Loucy (cell line): ENCODE measurements around the gene TTC12.

Experiments
- H2AFZ ChIP-seq: fragments of 200-600 bp; sonication (generic); 2 replicates; pipeline ENCODE4 v1.6.0; 2016; ENCODE audit warnings: antibody characterized with exemption, mild to moderate bottlenecking, low read length, moderate library complexity
- H3F3A ChIP-seq: fragments of 200-600 bp; 2 replicates; pipeline ENCODE4 v1.6.0; 2016; ENCODE audit warnings: antibody characterized with exemption, low read depth, mild to moderate bottlenecking
- H3K27me3 ChIP-seq: fragments of 200-600 bp; sonication (generic); 2 replicates; pipeline ENCODE4 v1.6.1; 2014; ENCODE audit warnings: low read length, mild to moderate bottlenecking; ENCODE audit not compliant: insufficient read depth, poor library complexity, severe bottlenecking
- H3K36me3 ChIP-seq: fragments of 200-600 bp; sonication (generic); 2 replicates; pipeline ENCODE4 v1.6.1; 2016; ENCODE audit warnings: low read length; ENCODE audit not compliant: insufficient read depth
- H3K4me1 ChIP-seq: fragments of 200-600 bp; sonication (generic); 2 replicates; pipeline ENCODE4 v1.5.1; 2014; ENCODE audit warnings: low read length, mild to moderate bottlenecking; ENCODE audit not compliant: insufficient read depth, poor library complexity, severe bottlenecking
- H3K4me2 ChIP-seq: fragments of 200-600 bp; sonication (generic); 2 replicates; pipeline ENCODE4 v1.6.0; 2014; ENCODE audit warnings: antibody characterized with exemption, low read length, low read depth, mild to moderate bottlenecking; ENCODE audit not compliant: poor library complexity, severe bottlenecking
- H3K4me3 ChIP-seq: fragments of 200-600 bp; sonication (generic); 2 replicates; pipeline ENCODE4 v1.5.1; 2014; ENCODE audit warnings: low read length, mild to moderate bottlenecking, mixed read lengths; ENCODE audit not compliant: poor library complexity, severe bottlenecking
- H3K79me2 ChIP-seq: fragments of 200-600 bp; sonication (generic); 2 replicates; pipeline ENCODE4 v1.6.1; 2014; ENCODE audit warnings: low read length; ENCODE audit not compliant: insufficient read depth
- H3K9ac ChIP-seq: fragments of 200-600 bp; sonication (generic); 2 replicates; pipeline ENCODE4 v1.6.0; 2014; ENCODE audit warnings: mild to moderate bottlenecking, low read depth, low read length, moderate library complexity; ENCODE audit not compliant: poor library complexity, severe bottlenecking
- H3K9me2 ChIP-seq: fragments of 200-600 bp; sonication (generic); replicated peaks from 2 replicates; pipeline ENCODE4 v1.6.1; 2016; ENCODE audit warnings: low read depth, low read length, mixed read lengths
- H3K9me3 ChIP-seq: fragments of 200-600 bp; sonication (generic); 2 replicates; pipeline ENCODE4 v1.6.1; 2014; ENCODE audit warnings: mild to moderate bottlenecking, antibody characterized with exemption, low read length, low read depth; ENCODE audit not compliant: insufficient read depth
- H4K20me1 ChIP-seq: fragments of 200-600 bp; sonication (generic); 2 replicates; pipeline ENCODE4 v1.6.0; 2014; ENCODE audit warnings: antibody characterized with exemption, low read length, mild to moderate bottlenecking; ENCODE audit not compliant: insufficient read depth, poor library complexity, severe bottlenecking
- EZH2phosphoT487 ChIP-seq: fragments of 200-600 bp; IDR thresholded peaks from 2 replicates; pipeline ENCODE4 v1.6.1; 2018; ENCODE audit warnings: antibody characterized with exemption, mild to moderate bottlenecking, moderate library complexity, borderline replicate concordance
- TF ChIP-seq, protein P1 (sequence below): fragments of 200-600 bp; sonication (generic); conservative IDR thresholded peaks from 2 replicates; pipeline ENCODE4 v1.5.1; 2014; ENCODE audit warnings: mild to moderate bottlenecking, antibody characterized with exemption, low read length

The TTC12 gene

GRCh38 chr11:113286509-113287497 is 27.6 kb upstream of the TTC12 start:
- TF ChIP-seq, protein P1, sequence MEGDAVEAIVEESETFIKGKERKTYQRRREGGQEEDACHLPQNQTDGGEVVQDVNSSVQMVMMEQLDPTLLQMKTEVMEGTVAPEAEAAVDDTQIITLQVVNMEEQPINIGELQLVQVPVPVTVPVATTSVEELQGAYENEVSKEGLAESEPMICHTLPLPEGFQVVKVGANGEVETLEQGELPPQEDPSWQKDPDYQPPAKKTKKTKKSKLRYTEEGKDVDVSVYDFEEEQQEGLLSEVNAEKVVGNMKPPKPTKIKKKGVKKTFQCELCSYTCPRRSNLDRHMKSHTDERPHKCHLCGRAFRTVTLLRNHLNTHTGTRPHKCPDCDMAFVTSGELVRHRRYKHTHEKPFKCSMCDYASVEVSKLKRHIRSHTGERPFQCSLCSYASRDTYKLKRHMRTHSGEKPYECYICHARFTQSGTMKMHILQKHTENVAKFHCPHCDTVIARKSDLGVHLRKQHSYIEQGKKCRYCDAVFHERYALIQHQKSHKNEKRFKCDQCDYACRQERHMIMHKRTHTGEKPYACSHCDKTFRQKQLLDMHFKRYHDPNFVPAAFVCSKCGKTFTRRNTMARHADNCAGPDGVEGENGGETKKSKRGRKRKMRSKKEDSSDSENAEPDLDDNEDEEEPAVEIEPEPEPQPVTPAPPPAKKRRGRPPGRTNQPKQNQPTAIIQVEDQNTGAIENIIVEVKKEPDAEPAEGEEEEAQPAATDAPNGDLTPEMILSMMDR, result no peak
- TF ChIP-seq EZH2phosphoT487, result no peak
- Histone ChIP-seq H2AFZ (no peak overlapping the region), H3K9me3 (no peaks in the 10 kb centered on the region), H3K4me2 (no peak overlapping the region), H3K79me2 (no peaks in the 10 kb centered on the region), H3K9ac (no peak overlapping the region), H3F3A (no peaks in the 10 kb centered on the region), H3K9me2 (no peaks in the 10 kb centered on the region), H3K4me1 (no peaks in the 10 kb centered on the region), H3K4me3 (no peak overlapping the region), H3K27me3 (no peaks in the 10 kb centered on the region), H4K20me1 (no peaks in the 10 kb centered on the region), H3K36me3 (no peaks in the 10 kb centered on the region)

DNA sequence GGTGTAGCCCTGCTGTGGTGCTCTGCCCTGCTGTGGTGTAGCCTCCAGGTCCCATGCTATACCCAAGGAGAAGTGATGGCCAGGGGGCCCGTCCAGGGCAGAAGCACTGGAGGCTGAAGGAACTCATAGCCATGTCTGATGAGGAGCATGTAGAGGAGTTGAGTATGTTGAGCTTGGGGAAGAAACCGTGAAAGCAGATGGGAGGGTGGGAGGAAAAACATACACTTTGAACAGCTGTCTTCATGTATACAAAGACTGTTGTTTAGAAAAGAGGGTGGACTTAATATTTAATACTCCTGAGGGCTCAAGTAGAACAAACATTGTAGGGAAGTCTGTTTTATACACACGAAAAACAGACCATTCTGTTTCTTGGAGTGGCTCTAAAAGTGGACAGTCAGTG is 26.6 kb upstream of the TTC12 start:
- no peaks in the 10 kb centered on the region for H3K79me2 ChIP-seq
- H2AFZ ChIP-seq, result no peak overlapping the region
- no peak overlapping the region for H3K4me3 ChIP-seq
- H3K4me2 ChIP-seq, result no peak overlapping the region
- H3K36me3 ChIP-seq, result no peaks in the 10 kb centered on the region
- no peaks in the 10 kb centered on the region for H3K9me2 ChIP-seq
- H3F3A ChIP-seq, result no peaks in the 10 kb centered on the region
- no peaks in the 10 kb centered on the region for H3K27me3 ChIP-seq
- H4K20me1 ChIP-seq, result no peaks in the 10 kb centered on the region
- TF ChIP-seq EZH2phosphoT487, result no peak
- H3K9me3 ChIP-seq, result no peaks in the 10 kb centered on the region
- H3K9ac ChIP-seq, result no peak overlapping the region
- H3K4me1 ChIP-seq, result no peaks in the 10 kb centered on the region

DNA sequence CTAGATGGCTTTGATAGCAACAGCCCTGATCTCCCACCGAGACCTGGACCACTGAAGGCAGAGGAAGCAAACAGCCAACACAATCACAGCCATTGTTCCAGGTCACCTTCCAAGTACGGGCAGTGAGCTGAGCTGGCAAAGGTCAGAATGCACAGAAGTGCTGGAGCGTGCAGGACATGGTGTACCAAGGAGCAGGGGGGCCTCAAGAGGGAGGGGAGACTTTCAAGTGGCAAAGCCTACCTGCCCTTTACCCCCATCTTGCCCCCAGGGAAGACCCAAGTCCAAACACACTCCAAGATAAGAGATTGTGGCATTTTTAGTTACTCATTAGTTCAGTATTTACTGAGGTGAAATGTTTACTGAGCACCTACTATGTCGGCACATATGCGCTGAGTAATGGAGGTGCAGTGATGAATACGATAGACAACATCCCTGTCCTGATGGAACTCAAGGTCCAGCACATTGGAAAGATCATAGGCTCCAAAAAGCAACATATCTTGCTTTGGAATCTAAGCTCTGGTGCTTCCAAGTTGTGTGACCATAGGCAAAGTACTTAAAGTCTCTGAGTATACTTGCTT is 26.0 kb upstream of the TTC12 start:
- Histone ChIP-seq H3K36me3 (no peaks in the 10 kb centered on the region), H2AFZ (no peak overlapping the region), H3K4me3 (no peak overlapping the region), H3F3A (no peaks in the 10 kb centered on the region), H3K9me2 (no peaks in the 10 kb centered on the region), H3K9me3 (no peaks in the 10 kb centered on the region), H3K4me1 (no peaks in the 10 kb centered on the region), H3K79me2 (no peaks in the 10 kb centered on the region), H4K20me1 (no peaks in the 10 kb centered on the region), H3K4me2 (no peak overlapping the region), H3K27me3 (no peaks in the 10 kb centered on the region), H3K9ac (no peak overlapping the region)
- no peak for TF ChIP-seq EZH2phosphoT487
- TF ChIP-seq, protein P1, result no peak
